ENCODE measurements around the gene SPOUT1.

Gene SPOUT1

GRCh38 chr9:128821584-128822406 lies 7.8 kb downstream of the SPOUT1 start:
- Histone ChIP-seq H3K4me2 (ENCODE audit: low read depth, low read length, poor library complexity, severe bottlenecking) (no peak overlapping the region), H3K4me3 (ENCODE audit: low read length, poor library complexity, severe bottlenecking) (no peak overlapping the region), H3K27me3 (ENCODE audit: insufficient read depth, low read length, poor library complexity, severe bottlenecking) (no peaks in the 10 kb centered on the region), H3K9ac (ENCODE audit: low read depth, low read length, poor library complexity, severe bottlenecking) (no peak overlapping the region), H3F3A (ENCODE audit: low read depth) (no peaks in the 10 kb centered on the region), H2AFZ (ENCODE audit: low read length) (no peak overlapping the region), H3K4me1 (ENCODE audit: insufficient read depth, low read length, poor library complexity, severe bottlenecking) (no peaks in the 10 kb centered on the region), H3K9me3 (ENCODE audit: insufficient read depth, low read depth, low read length) (no peaks in the 10 kb centered on the region), H3K36me3 (ENCODE audit: insufficient read depth, low read length) (peaks cover 15% of the 10 kb centered on the region; the same call in 1 of the 2 replicates), H4K20me1 (ENCODE audit: insufficient read depth, low read length, poor library complexity, severe bottlenecking) (no peaks in the 10 kb centered on the region), H3K9me2 (replicated peaks; ENCODE audit: low read depth, low read length) (no peaks in the 10 kb centered on the region), H3K79me2 (ENCODE audit: insufficient read depth, low read length) (no peaks in the 10 kb centered on the region)
- no peak for TF ChIP-seq EZH2phosphoT487 (IDR thresholded peaks at IDR 0.05; ENCODE audit: borderline replicate concordance)
- TF ChIP-seq, protein P1, sequence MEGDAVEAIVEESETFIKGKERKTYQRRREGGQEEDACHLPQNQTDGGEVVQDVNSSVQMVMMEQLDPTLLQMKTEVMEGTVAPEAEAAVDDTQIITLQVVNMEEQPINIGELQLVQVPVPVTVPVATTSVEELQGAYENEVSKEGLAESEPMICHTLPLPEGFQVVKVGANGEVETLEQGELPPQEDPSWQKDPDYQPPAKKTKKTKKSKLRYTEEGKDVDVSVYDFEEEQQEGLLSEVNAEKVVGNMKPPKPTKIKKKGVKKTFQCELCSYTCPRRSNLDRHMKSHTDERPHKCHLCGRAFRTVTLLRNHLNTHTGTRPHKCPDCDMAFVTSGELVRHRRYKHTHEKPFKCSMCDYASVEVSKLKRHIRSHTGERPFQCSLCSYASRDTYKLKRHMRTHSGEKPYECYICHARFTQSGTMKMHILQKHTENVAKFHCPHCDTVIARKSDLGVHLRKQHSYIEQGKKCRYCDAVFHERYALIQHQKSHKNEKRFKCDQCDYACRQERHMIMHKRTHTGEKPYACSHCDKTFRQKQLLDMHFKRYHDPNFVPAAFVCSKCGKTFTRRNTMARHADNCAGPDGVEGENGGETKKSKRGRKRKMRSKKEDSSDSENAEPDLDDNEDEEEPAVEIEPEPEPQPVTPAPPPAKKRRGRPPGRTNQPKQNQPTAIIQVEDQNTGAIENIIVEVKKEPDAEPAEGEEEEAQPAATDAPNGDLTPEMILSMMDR (conservative IDR thresholded peaks at IDR 0.05; ENCODE audit: low read length), result no peak

DNA sequence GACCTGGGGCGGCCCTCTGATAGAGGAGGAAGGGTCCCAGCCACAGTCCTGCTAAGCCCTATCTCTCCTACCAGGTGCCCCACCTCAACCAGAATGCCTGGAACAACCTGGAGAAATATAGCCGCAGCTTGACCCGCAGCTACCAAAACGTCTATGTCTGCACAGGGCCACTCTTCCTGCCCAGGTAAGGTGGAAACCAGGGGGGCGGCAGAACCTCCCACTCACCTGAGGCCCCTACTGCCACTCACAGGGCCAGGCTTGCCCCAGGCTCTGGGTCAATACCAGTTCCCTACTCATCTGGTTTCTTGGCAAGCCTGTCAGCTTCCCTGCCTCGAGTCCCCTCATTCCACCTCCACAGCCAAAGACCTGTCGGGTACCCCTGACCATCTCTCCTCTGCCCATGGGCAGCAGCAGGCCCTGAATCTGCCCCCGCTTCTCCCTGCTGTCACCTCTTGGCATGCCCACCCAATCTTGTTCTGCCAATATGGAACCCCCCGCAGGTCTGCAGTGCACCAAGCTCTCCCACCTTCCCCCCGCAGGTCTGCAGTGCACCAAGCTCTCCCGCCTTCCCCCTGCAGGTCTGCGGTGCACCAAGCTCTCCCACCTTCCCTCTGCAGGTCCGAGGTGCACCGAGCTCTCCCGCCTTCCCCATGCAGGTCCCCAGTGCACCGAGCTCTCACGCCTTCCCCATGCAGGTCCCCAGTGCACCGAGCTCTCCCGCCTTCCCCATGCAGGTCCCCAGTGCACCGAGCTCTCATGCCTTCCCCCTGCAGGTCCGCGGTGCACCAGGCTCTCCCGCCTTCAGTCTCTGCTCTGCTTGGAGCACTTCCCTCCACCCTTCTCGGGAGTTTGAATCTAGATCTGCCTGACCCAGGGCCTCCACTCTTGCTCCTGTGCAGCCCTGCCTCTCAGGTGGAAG lies 8.7 kb downstream of the SPOUT1 start:
- TF ChIP-seq, protein P1 (conservative IDR thresholded peaks at IDR 0.05; ENCODE audit: low read length), result no peak
- TF ChIP-seq EZH2phosphoT487 (IDR thresholded peaks at IDR 0.05; ENCODE audit: borderline replicate concordance), result no peak

GRCh38 chr9:128819716-128820664 lies 9.6 kb downstream of the SPOUT1 start:
- no peaks in the 10 kb centered on the region for H3K79me2 ChIP-seq (ENCODE audit: insufficient read depth, low read length)
- H4K20me1 ChIP-seq (ENCODE audit: insufficient read depth, low read length, poor library complexity, severe bottlenecking), result no peaks in the 10 kb centered on the region
- H3K4me3 ChIP-seq (ENCODE audit: low read length, poor library complexity, severe bottlenecking), result no peak overlapping the region
- no peaks in the 10 kb centered on the region for H3K4me1 ChIP-seq (ENCODE audit: insufficient read depth, low read length, poor library complexity, severe bottlenecking)
- no peaks in the 10 kb centered on the region for H3K9me3 ChIP-seq (ENCODE audit: insufficient read depth, low read depth, low read length)
- no peak overlapping the region for H3K9ac ChIP-seq (ENCODE audit: low read depth, low read length, poor library complexity, severe bottlenecking)
- H3K4me2 ChIP-seq (ENCODE audit: low read depth, low read length, poor library complexity, severe bottlenecking), result no peak overlapping the region
- no peaks in the 10 kb centered on the region for H3K27me3 ChIP-seq (ENCODE audit: insufficient read depth, low read length, poor library complexity, severe bottlenecking)
- peaks cover 8% of the 10 kb centered on the region; the same call in 1 of the 2 replicates for H3K36me3 ChIP-seq (ENCODE audit: insufficient read depth, low read length)
- no peak overlapping the region for H2AFZ ChIP-seq (ENCODE audit: low read length)
- no peaks in the 10 kb centered on the region for H3K9me2 ChIP-seq (replicated peaks; ENCODE audit: low read depth, low read length)
- TF ChIP-seq, protein P1 (conservative IDR thresholded peaks at IDR 0.05; ENCODE audit: low read length), result no peak
- no peak for TF ChIP-seq EZH2phosphoT487 (IDR thresholded peaks at IDR 0.05; ENCODE audit: borderline replicate concordance)
- no peaks in the 10 kb centered on the region for H3F3A ChIP-seq (ENCODE audit: low read depth)

More for the DNA sequence above, 8.7 kb downstream of the SPOUT1 start:
- H3F3A ChIP-seq (ENCODE audit: low read depth), result no peaks in the 10 kb centered on the region
- no peaks in the 10 kb centered on the region for H3K27me3 ChIP-seq (ENCODE audit: insufficient read depth, low read length, poor library complexity, severe bottlenecking)
- H3K79me2 ChIP-seq (ENCODE audit: insufficient read depth, low read length), result no peaks in the 10 kb centered on the region
- H3K9me3 ChIP-seq (ENCODE audit: insufficient read depth, low read depth, low read length), result no peaks in the 10 kb centered on the region
- no peak overlapping the region for H3K4me3 ChIP-seq (ENCODE audit: low read length, poor library complexity, severe bottlenecking)
- no peaks in the 10 kb centered on the region for H3K4me1 ChIP-seq (ENCODE audit: insufficient read depth, low read length, poor library complexity, severe bottlenecking)
- H3K9me2 ChIP-seq (replicated peaks; ENCODE audit: low read depth, low read length), result no peaks in the 10 kb centered on the region
- H3K36me3 ChIP-seq (ENCODE audit: insufficient read depth, low read length), result peaks cover 13% of the 10 kb centered on the region; the same call in 1 of the 2 replicates
- no peak overlapping the region for H3K9ac ChIP-seq (ENCODE audit: low read depth, low read length, poor library complexity, severe bottlenecking)
- H4K20me1 ChIP-seq (ENCODE audit: insufficient read depth, low read length, poor library complexity, severe bottlenecking), result no peaks in the 10 kb centered on the region
- no peak overlapping the region for H3K4me2 ChIP-seq (ENCODE audit: low read depth, low read length, poor library complexity, severe bottlenecking)
- no peak overlapping the region for H2AFZ ChIP-seq (ENCODE audit: low read length)
